Neural crest cell (in vitro differentiated cells): Measurements from ENCODE around the gene TNC. TPM values are rescaled to one million over a fixed set of nuclear protein-coding genes. Genes with fewer than 3 reads are reported as not detected.

ENCODE experiments used
- DNase-seq: peaks from one replicate; pipeline ENCODE4 v3.0.0; 2021; ENCODE audit warnings: low read depth, mixed read lengths, low spot score
- H3K27ac Mint-ChIP-seq: one replicate; pipeline ENCODE4 v1.8.0; 2021; ENCODE audit warnings: mild to moderate bottlenecking, mixed read lengths; ENCODE audit not compliant: unreplicated experiment
- H3K27me3 Mint-ChIP-seq: 2 replicates; pipeline ENCODE4 v1.8.0; 2021; ENCODE audit warnings: low read depth, mild to moderate bottlenecking, mixed read lengths
- H3K36me3 Mint-ChIP-seq: 2 replicates; pipeline ENCODE4 v1.8.0; 2021; ENCODE audit warnings: low read depth, mild to moderate bottlenecking, mixed read lengths
- H3K4me1 Mint-ChIP-seq: 2 replicates; pipeline ENCODE4 v1.8.0; 2021; ENCODE audit warnings: mixed read lengths
- H3K4me3 Mint-ChIP-seq: one replicate; pipeline ENCODE4 v1.8.0; 2021; ENCODE audit warnings: mild to moderate bottlenecking, mixed read lengths
- H3K9me3 Mint-ChIP-seq: 2 replicates; pipeline ENCODE4 v1.8.0; 2021; ENCODE audit warnings: mixed read lengths
- CTCF ChIP-seq: fragments of 200-600 bp; sonication (generic); conservative IDR thresholded peaks from 2 replicates; pipeline ENCODE4 v1.5.0; 2021; ENCODE audit warnings: antibody characterized with exemption, mild to moderate bottlenecking
- total RNA-seq: library from RNA; stranded (reverse); gene quantifications from 2 replicates; pipeline ENCODE4 v1.2.1, GENCODE V29; 2021

The TNC gene
- total RNA-seq, 1 donor from 2014 or later = 0.30 TPM

GRCh38 chr9:115161446-115161845 lies 43.5 kb upstream of the TNC start:
- no peaks in the 10 kb centered on the region for H3K9me3 Mint-ChIP-seq
- no peaks in the 10 kb centered on the region for H3K4me1 Mint-ChIP-seq
- H3K4me3 Mint-ChIP-seq = no peak overlapping the region
- TF ChIP-seq CTCF = no peak
- H3K27ac Mint-ChIP-seq = no peak overlapping the region
- DNase-seq = no peak
- H3K27me3 Mint-ChIP-seq = no peaks in the 10 kb centered on the region
- no peaks in the 10 kb centered on the region for H3K36me3 Mint-ChIP-seq

GRCh38 chr9:115158661-115159481 lies 40.9 kb upstream of the TNC start:
- no peaks in the 10 kb centered on the region for H3K36me3 Mint-ChIP-seq

GRCh38 chr9:115157245-115157674 lies 39.3 kb upstream of the TNC start:
- no peak for DNase-seq
- no peaks in the 10 kb centered on the region for H3K9me3 Mint-ChIP-seq
- H3K27me3 Mint-ChIP-seq = no peaks in the 10 kb centered on the region
- no peak for TF ChIP-seq CTCF
- no peak overlapping the region for H3K4me3 Mint-ChIP-seq
- H3K4me1 Mint-ChIP-seq = no peaks in the 10 kb centered on the region
- H3K36me3 Mint-ChIP-seq = no peaks in the 10 kb centered on the region
- H3K27ac Mint-ChIP-seq = no peak overlapping the region

More at GRCh38 chr9:115158661-115159481, 40.9 kb upstream of the TNC start:
- Mint-ChIP-seq H3K27me3 (no peaks in the 10 kb centered on the region), H3K9me3 (no peaks in the 10 kb centered on the region), H3K27ac (no peak overlapping the region), H3K4me3 (no peak overlapping the region), H3K4me1 (no peaks in the 10 kb centered on the region)
- TF ChIP-seq CTCF = no peak
- no peak for DNase-seq

GRCh38 chr9:115155037-115155436 lies 37.1 kb upstream of the TNC start:
- no peaks in the 10 kb centered on the region for H3K4me1 Mint-ChIP-seq
- H3K4me3 Mint-ChIP-seq = no peak overlapping the region
- H3K36me3 Mint-ChIP-seq = no peaks in the 10 kb centered on the region
- no peak for TF ChIP-seq CTCF
- no peak overlapping the region for H3K27ac Mint-ChIP-seq
- H3K27me3 Mint-ChIP-seq = no peaks in the 10 kb centered on the region
- no peak for DNase-seq
- H3K9me3 Mint-ChIP-seq = no peaks in the 10 kb centered on the region

GRCh38 chr9:115154617-115155016 lies 36.7 kb upstream of the TNC start:
- no peaks in the 10 kb centered on the region for H3K4me1 Mint-ChIP-seq
- no peaks in the 10 kb centered on the region for H3K9me3 Mint-ChIP-seq
- DNase-seq = no peak
- no peaks in the 10 kb centered on the region for H3K27me3 Mint-ChIP-seq
- H3K27ac Mint-ChIP-seq = no peak overlapping the region
- H3K4me3 Mint-ChIP-seq = no peak overlapping the region
- no peaks in the 10 kb centered on the region for H3K36me3 Mint-ChIP-seq
- TF ChIP-seq CTCF = no peak
